T-helper 2 cell treated with Interferon-gamma antibody and Interleukin-4, amounts not matched to agents 100 ng/mL and 5 ng/mL, for 36 hours (primary cell): ENCODE data around the gene CARHSP1. TPM values are rescaled to one million over a fixed set of nuclear protein-coding genes. Genes with fewer than 3 reads are reported as not detected.
"Not testable (repeated sequence)": the region's sequence is repeated elsewhere in the genome, so short reads cannot be mapped to it uniquely, and the experiment has no call there.

ENCODE experiments used
- intact Hi-C: fragments of 100-400 bp; cut with micrococcal nuclease; formaldehyde crosslinking; loops from one replicate; pipeline ENCODE4 v1.15.1; 2023
- total RNA-seq: library from RNA; stranded (reverse); gene quantifications from 2 replicates; pipeline ENCODE4 v1.2.3, GENCODE V29; 2022

CARHSP1 gene
- total RNA-seq, 1 donor from 2014 or later: 153 TPM

- intact Hi-C loops: no loop called here
These were observed 36.7 kb downstream of the CARHSP1 start for GRCh38 chr16:8831871-8832716.

DNA sequence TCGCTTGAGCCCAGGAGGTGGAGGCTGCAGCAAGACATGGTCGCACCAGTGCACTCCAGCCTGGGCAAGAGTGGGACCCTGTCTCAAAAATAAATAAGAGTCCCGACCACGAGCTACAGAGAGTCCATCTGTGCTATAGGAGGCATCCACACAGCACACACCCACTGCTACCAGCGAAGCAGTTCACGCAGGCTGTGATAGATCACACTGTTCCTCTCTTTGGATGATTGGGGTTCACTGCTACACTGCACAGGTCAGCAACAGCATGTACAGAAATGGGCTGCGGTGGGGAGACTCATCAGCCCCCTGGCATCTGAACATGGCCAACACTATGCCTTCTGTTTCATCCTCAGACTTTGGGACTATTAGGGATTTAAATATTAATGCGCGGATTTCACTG, 37.4 kb downstream of the CARHSP1 start:
- intact Hi-C loops: no loop called here

GRCh38 chr16:8828541-8829165, 40.2 kb downstream of the CARHSP1 start:
- intact Hi-C loops: no loop called here

- intact Hi-C loops: no loop called here
These were observed 42.4 kb downstream of the CARHSP1 start for GRCh38 chr16:8826278-8826879.

GRCh38 chr16:8822403-8822802, 46.4 kb downstream of the CARHSP1 start:
- intact Hi-C loops: no loop called here

DNA sequence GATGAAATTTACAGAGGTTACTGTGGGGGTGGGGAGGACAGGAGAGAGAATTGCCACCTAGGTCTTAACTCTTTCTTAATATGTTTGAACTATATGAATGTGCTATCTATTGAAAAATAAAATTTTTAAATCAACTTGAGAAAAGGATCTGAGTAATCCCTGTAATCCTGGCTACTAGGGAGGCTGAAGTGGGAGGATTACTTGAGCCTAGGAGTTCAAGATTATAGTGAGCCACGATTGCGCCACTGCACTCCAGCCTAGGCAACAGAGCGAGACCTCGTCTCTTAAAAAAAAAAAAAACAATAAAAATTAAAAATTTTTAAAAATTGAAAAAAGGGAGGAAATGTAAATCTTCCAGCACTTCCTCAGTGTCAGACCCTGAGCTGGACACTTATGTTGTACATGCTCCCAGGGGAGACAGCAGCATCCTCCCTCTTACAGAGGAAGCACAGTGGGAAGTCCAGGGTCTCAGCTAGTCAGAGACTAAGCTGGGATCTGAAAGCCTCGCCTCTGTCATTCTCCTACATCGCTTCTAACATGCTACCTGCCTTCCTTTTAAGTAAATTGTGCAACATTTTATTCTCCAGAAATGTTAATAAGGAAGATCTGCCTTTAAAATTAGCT, 49.3 kb downstream of the CARHSP1 start:
- intact Hi-C loops: no loop called here

DNA sequence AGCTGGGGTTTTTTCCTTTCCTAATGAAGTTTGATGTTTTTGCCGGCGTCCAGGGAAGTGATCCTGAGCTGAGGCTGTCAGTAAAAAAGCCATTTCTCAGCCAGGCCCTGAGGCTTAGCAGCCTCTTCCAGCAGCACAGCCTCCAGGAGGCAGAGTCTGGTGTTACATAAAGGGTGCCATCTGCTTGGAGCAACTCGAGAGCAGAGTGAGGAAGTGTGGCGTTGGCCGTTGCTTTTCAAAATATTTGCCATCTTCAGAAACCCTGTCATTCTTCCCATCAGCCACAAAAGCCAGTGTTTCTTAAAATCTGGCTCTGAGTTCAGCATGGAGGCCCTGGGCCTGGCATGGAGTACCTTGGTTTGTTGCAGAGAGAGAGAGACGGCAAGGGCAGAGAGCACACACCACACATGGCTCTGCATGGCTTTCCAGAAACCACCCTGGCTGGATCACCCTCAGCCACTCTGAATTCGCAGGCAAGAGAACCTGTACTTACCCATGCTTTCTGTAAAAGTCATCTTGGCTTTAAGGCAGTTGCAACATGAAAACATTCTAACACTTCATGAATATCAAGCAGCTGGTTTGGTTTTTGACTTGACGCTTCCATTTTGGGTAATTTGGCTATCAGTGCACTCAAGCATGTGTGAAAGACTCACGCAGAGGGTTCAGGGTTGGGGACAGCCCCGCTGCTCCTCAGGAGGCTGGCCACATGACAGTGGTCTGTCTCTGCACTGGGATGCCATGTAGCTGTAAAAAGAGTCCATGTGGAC, 50.1 kb downstream of the CARHSP1 start:
- intact Hi-C loops: no loop called here

DNA sequence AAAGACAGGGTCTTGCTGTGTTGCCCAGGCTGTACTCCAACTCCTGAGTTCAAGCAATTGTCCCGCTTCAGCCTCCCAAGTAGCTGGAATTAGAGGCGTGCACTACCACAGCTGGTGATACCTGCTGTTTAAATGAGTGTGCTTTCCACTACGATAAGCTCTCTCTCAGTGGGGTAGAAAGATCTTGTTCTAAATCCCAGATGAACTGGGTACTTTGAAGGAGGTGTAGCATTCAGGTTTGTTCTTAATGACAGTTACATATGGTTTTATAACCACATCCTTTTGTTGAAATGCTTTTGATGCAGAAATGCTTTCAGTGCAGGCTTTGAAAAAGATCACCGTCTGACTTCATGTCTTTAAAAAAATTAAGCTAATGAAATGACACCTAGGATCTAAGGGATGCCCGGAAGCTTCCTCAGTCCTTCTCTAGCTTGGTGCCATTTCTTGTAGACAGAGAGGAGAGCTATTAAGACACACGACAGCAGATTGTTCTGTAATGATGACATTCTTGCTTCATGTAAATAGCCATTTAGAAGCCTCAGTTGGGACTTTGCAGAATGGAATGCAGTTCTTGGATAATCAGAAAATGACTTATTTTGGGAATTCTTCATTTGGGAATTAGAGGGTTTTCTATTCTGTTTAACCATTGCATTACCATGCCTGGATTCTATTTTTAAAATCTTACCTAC, 51.7 kb downstream of the CARHSP1 start:
- intact Hi-C loops: loop anchor here (1.0 kb wide), 2 partner anchors 20 to 52 kb away; partner anchors contain the start of genes CARHSP1, PMM2 and TMEM186

DNA sequence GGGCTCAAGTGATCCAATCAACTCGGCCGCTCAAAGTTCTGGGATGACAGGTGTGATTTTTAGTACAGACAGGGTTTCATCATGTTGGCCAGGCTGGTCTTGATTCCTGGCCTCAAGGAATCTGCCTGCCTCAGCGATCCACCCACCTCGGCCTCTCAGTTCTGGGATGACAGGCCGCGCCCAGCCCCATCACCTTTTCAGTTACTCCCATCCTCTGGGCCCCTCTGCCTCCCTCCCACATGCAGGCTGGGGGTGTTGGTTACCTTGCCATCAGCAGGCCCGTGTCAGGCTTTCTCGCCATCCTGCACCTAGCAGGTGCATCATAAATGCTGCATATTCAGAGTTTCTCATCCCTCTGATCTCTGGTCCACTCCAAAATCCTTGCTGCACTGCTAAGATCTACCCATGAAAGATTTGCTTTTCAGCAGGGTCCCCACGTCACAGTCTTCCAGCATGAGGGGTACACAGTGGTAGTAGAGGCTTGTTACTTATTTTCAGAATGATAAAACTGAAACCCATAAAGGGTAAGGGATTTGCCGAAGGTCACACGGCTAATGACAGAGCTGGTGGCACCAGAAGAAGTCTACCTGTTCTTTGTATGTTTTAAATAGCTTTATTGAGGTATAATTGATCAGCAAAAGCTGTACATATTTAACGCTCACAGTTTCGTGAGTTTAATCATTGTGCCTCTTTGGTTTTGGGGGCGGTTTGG, 54.6 kb downstream of the CARHSP1 start:
- intact Hi-C loops: no loop called here

GRCh38 chr16:8812162-8812843, 56.5 kb downstream of the CARHSP1 start:
- intact Hi-C loops: no loop called here

GRCh38 chr16:8808613-8809353, 60.0 kb downstream of the CARHSP1 start:
- intact Hi-C loops: no loop called here

DNA sequence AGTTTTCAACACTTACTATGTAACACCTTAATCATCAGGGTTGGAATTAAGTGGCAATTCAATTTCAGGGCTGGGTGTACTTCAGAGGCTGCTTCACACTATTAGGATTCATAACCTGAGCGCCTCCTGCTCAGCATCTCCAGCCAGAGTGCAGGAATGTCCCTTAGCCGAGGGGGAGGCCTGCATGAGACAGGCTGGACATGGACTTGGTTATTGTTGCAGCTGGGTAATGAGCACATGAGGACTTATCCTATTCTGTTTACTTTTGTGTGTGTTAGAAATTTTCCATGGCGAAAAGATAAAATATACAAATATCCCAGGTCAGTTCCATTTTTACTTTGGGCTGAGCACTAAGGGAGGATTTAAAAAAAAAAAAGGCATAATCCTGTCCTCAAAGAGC, 60.8 kb downstream of the CARHSP1 start:
- intact Hi-C loops: no loop called here

- intact Hi-C loops: no loop called here
These were observed 61.6 kb downstream of the CARHSP1 start for GRCh38 chr16:8807189-8807588.

DNA sequence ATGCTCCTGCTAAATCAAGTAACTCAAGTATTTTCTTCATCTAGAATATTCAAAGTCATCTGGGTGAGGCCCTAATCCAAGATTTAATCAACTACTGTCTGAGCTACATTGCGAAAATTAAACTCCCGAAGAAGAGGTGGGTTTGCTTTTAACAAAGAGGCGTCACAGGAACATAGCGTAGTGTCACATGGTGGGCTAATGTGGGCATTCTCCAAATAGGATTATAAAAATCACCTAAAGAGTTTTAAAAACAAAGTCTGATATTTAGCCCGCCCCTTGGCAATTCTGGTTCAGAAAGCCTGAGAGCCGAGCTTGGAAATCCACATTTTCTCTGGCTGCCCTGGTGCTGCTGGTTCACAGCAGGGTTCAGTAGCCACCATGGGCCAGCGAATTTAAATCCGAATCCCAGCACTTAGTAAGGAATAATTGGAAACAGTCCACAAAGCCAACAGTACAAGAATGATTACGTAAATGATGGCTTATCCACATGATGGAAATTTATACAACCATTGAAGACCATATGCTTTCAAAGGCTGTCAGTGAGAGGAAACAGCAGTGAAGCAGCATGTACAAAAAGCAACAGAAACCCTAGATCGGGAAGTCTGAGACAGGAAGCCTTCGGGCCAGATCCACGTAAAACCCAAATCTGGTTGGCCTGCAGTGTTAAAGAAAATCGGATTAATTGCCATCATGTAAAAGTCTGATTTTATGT, 62.4 kb downstream of the CARHSP1 start:
- intact Hi-C loops: no loop called here

DNA sequence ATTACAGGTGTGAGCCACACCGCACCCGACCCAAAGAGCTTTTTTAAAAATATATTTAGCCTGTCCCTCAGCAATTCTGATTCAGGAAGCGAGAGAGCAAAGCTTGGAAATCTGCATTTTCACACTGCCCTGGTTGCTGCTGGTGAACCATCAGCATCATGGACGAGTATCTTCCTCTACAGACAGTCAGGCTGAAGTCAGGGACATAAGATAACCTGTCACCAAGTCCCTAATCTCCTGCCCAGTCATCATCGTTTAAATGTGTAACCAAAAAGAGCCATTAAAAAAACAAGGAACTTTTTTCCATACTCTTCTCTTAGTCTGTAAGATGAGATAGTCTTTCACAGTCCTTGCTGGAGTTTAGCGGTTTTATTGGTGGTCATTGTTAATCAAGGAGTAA, 64.5 kb downstream of the CARHSP1 start:
- intact Hi-C loops: no loop called here

- intact Hi-C loops: not testable (repeated sequence)
These were observed 65.1 kb downstream of the CARHSP1 start for GRCh38 chr16:8803733-8804132.
